DMS53 treated with DMSO at 0.1 percent for 48 hours (cell line): ENCODE data around the gene CHN2.

Experiments used
- DNase-seq: peaks from one replicate; lab custom pipeline; 2025; ENCODE audit not compliant: unreplicated experiment; lab: John Stamatoyannopoulos, UW

CHN2 gene

GRCh38 chr7:29458933-29459332 is 264.4 kb downstream of the CHN2 start:
- no peak for DNase-seq

GRCh38 chr7:29459589-29459988 is 265.0 kb downstream of the CHN2 start:
- no peak for DNase-seq

GRCh38 chr7:29461996-29462395 is 267.4 kb downstream of the CHN2 start:
- no peak for DNase-seq

- no peak for DNase-seq
These were observed 269.1 kb downstream of the CHN2 start for GRCh38 chr7:29463504-29464158.

GRCh38 chr7:29464753-29465152 is 270.2 kb downstream of the CHN2 start:
- DNase-seq, result no peak

GRCh38 chr7:29467193-29467926 is 272.8 kb downstream of the CHN2 start:
- no peak for DNase-seq

- no peak for DNase-seq
These were observed 273.6 kb downstream of the CHN2 start for GRCh38 chr7:29468196-29468595.

- no peak for DNase-seq
These were observed 274.7 kb downstream of the CHN2 start for GRCh38 chr7:29469281-29469680.

- no peak for DNase-seq
These were observed 275.5 kb downstream of the CHN2 start for GRCh38 chr7:29469976-29470557.

- no peak for DNase-seq
These were observed 277.0 kb downstream of the CHN2 start for GRCh38 chr7:29471444-29472138.

- no peak for DNase-seq
These were observed 282.3 kb downstream of the CHN2 start for GRCh38 chr7:29476916-29477315.

- no peak for DNase-seq
These were observed 283.7 kb downstream of the CHN2 start for GRCh38 chr7:29478226-29478625.

- DNase-seq, result no peak
These were observed 284.2 kb downstream of the CHN2 start for GRCh38 chr7:29478687-29479240.

- no peak for DNase-seq
These were observed 285.0 kb downstream of the CHN2 start for GRCh38 chr7:29479301-29480200.

- DNase-seq, result no peak
These were observed 285.9 kb downstream of the CHN2 start for GRCh38 chr7:29480451-29480850.

GRCh38 chr7:29480934-29481651 is 286.5 kb downstream of the CHN2 start:
- DNase-seq, result no peak

GRCh38 chr7:29482056-29482455 is 287.5 kb downstream of the CHN2 start:
- DNase-seq, result no peak

GRCh38 chr7:29483219-29484104 is 288.9 kb downstream of the CHN2 start:
- no peak for DNase-seq

GRCh38 chr7:29484280-29484679 is 289.7 kb downstream of the CHN2 start:
- no peak for DNase-seq
